Suppressor macrophage (primary cell): ENCODE data around the gene STN1.

Source experiments
- DNase-seq, 4 experiments: peaks; one replicate each; pipeline ENCODE4 v3.0.0-alpha.2; 2020 to 2022

STN1 gene

GRCh38 chr10:103858360-103858759 lies 59.6 kb downstream of the STN1 start:
- peak in 3 of 4 experiments; percentile 17 to 39 (median 19) for DNase-seq

- DNase-seq, result no peak
Observed at GRCh38 chr10:103856797-103857170, 61.2 kb downstream of the STN1 start.

GRCh38 chr10:103855852-103856796 lies 61.9 kb downstream of the STN1 start:
- DNase-seq, result peak in 3 of 4 experiments; percentile 16 to 64 (median 54)

GRCh38 chr10:103855424-103855823 lies 62.6 kb downstream of the STN1 start, which contains the start of gene SH3PXD2A:
SH3PXD2A (minus strand) TSS chr10:103855576; CDS start chr10:103855266, 310 bp downstream.
- peak in 3 of 4 experiments; percentile 28 to 70 (median 62) for DNase-seq

- peak; percentile 40 to 81 (median 59) for DNase-seq
Observed at GRCh38 chr10:103854686-103855391, 63.1 kb downstream of the STN1 start.

GRCh38 chr10:103854265-103854685 lies 63.7 kb downstream of the STN1 start:
- DNase-seq, result peak in 3 of 4 experiments; percentile 36 to 56 (median 53)

- DNase-seq, result peak in 1 of 4 experiments; percentile 23
Observed at GRCh38 chr10:103853428-103854264, 64.3 kb downstream of the STN1 start.

- peak; percentile 57 to 73 (median 64) for DNase-seq
Observed at GRCh38 chr10:103852856-103853255, 65.1 kb downstream of the STN1 start.

GRCh38 chr10:103852189-103852711 lies 65.7 kb downstream of the STN1 start:
- DNase-seq, result no peak

- no peak for DNase-seq
Observed at GRCh38 chr10:103851261-103851660, 66.7 kb downstream of the STN1 start.

GRCh38 chr10:103850572-103850895 lies 67.5 kb downstream of the STN1 start:
- peak; percentile 48 to 74 (median 72) for DNase-seq

GRCh38 chr10:103849880-103850571 lies 68.0 kb downstream of the STN1 start:
- DNase-seq, result peak; percentile 72 to 88 (median 83)

GRCh38 chr10:103849212-103849877 lies 68.6 kb downstream of the STN1 start:
- DNase-seq, result peak in 1 of 4 experiments; percentile 19

GRCh38 chr10:103847909-103848468 lies 70.0 kb downstream of the STN1 start:
- peak in 1 of 4 experiments; percentile 21 for DNase-seq

- no peak for DNase-seq
Observed at GRCh38 chr10:103847346-103847745, 70.6 kb downstream of the STN1 start.

GRCh38 chr10:103845972-103846371 lies 72.0 kb downstream of the STN1 start:
- peak; percentile 53 to 75 (median 72) for DNase-seq

- DNase-seq, result peak; percentile 53 to 81 (median 59)
Observed at GRCh38 chr10:103845346-103845745, 72.6 kb downstream of the STN1 start.

- DNase-seq, result no peak
Observed at GRCh38 chr10:103843854-103844570, 74.0 kb downstream of the STN1 start.

- no peak for DNase-seq
Observed at GRCh38 chr10:103843045-103843444, 74.9 kb downstream of the STN1 start.

GRCh38 chr10:103842605-103843004 lies 75.4 kb downstream of the STN1 start:
- no peak for DNase-seq
